K562 (cell line): ENCODE results near the gene RNF151. TPM values are rescaled to one million over a fixed set of nuclear protein-coding genes. Genes with fewer than 3 reads are reported as not detected.

Experiments used
- CUX1 ChIP-seq: fragments of 200-800 bp; sonication (Bioruptor generic); IDR thresholded peaks from 2 replicates; pipeline ENCODE4 v1.6.1; 2016; ENCODE audit warnings: missing genetic modification characterization, missing compliant biosample characterization
- FOXP4 ChIP-seq: sonication (generic); formaldehyde crosslinking; IDR thresholded peaks from 2 replicates; pipeline ENCODE4 v1.8.0; 2022; ENCODE audit warnings: mild to moderate bottlenecking, missing genetic modification reagents, borderline replicate concordance
- GABPB2 ChIP-seq: fragments of 250-450 bp; sonication (Bioruptor Pico); conservative IDR thresholded peaks from 2 replicates; pipeline ENCODE4 v1.5.1; 2021; ENCODE audit warnings: mild to moderate bottlenecking
- HCFC1 ChIP-seq: IDR thresholded peaks from 2 replicates; pipeline ENCODE4 v1.6.1; 2012; ENCODE audit warnings: low read depth, low read length, improper control_type of control experiment
- IRF1 ChIP-seq: sonication (generic); formaldehyde crosslinking; IDR thresholded peaks from 2 replicates; pipeline ENCODE4 v1.8.0; 2022; ENCODE audit warnings: missing genetic modification reagents, mild to moderate bottlenecking, borderline replicate concordance
- MLLT1 ChIP-seq, 2 experiments: fragments of 450-650 bp; IDR thresholded peaks; 2 replicates each; pipeline ENCODE4 v1.6.1; 2016
- POLR2AphosphoS5 ChIP-seq: IDR thresholded peaks from 2 replicates; pipeline ENCODE4 v1.6.1; 2011; ENCODE audit warnings: mild to moderate bottlenecking, low read depth, low read length, moderate library complexity; ENCODE audit not compliant: control insufficient read depth, insufficient read depth
- SAFB ChIP-seq: fragments of 200-400 bp; formaldehyde crosslinking; IDR thresholded peaks from 2 replicates; pipeline ENCODE4 v1.6.1; 2017; ENCODE audit warnings: low read depth, low read length, borderline replicate concordance
- SREBF1 ChIP-seq: fragments of 150-350 bp; IDR thresholded peaks from 2 replicates; pipeline ENCODE4 v1.6.1; 2014; ENCODE audit warnings: antibody characterized with exemption, low read depth, low read length, borderline replicate concordance
- SRSF7 ChIP-seq: fragments of 200-400 bp; formaldehyde crosslinking; optimal IDR thresholded peaks from 2 replicates; pipeline ENCODE3; 2017; ENCODE audit warnings: mild to moderate bottlenecking, low read depth, low read length
- XRCC5 ChIP-seq: fragments of 200-400 bp; formaldehyde crosslinking; IDR thresholded peaks from 2 replicates; pipeline ENCODE4 v1.6.1; 2017; ENCODE audit warnings: low read depth, mild to moderate bottlenecking, low read length
- ZBTB17 ChIP-seq: fragments of 450-650 bp; formaldehyde crosslinking; IDR thresholded peaks from 2 replicates; pipeline ENCODE4 v1.4.0; 2020; ENCODE audit warnings: mild to moderate bottlenecking
- ZNF277 ChIP-seq: fragments of 250-450 bp; sonication (Bioruptor Pico); IDR thresholded peaks from 2 replicates; pipeline ENCODE4 v1.8.0; 2022; ENCODE audit warnings: inconsistent platforms, mild to moderate bottlenecking, moderate library complexity, borderline replicate concordance
- ZNF551 ChIP-seq: fragments of 250-450 bp; sonication (Bioruptor Pico); IDR thresholded peaks from 2 replicates; pipeline ENCODE4 v1.5.0; 2021; ENCODE audit warnings: mild to moderate bottlenecking, moderate library complexity
- polyA plus RNA-seq, 8 experiments: library from polyadenylated mRNA; depleted of rRNA in 4 of 8; stranded (reverse) in 5 of 8; unstranded in 3 of 8; fragments of >200 nt; fragmentation: Nextera tagmentation in 2 of 8; fragmentation: Illumina TruSeq in 1 of 8; extraction: Ambion mirVana in 2 of 8; extraction: Trizol in 1 of 8; gene quantifications; 2 replicates each; pipeline versions ENCODE4 v1.2.1 to v1.2.3, GENCODE V29; 2011 to 2014; ENCODE audit warnings: inconsistent platforms in 1 of 8, missing spikeins in 1 of 8
- total RNA-seq, 7 experiments: library from RNA; depleted of rRNA in 6 of 7; stranded (reverse); fragments of >200 nt in 6 of 7; fragmentation: Illumina TruSeq in 2 of 7; extraction: Trizol in 2 of 7; gene quantifications; 2 replicates each; pipeline versions ENCODE4 v1.2.1 to v1.2.3, GENCODE V29; 2011 to 2021; ENCODE audit warnings: low replicate concordance in 1 of 7

RNF151 gene
- total and polyA plus RNA-seq, 9 of the 15 experiments (the other 6 are each of a cell fraction or from before 2014, with no cell fraction given) = not detected

- TF ChIP-seq MLLT1 (IDR thresholded peaks at IDR 0.05) = peak in 1 of 2 experiments; percentile 38; a peak in 1 of 4 replicates
- TF ChIP-seq CUX1 (CRISPR knock-in tag) = no peak
- no peak for TF ChIP-seq ZNF551
- TF ChIP-seq IRF1 (CRISPR knock-in tag) = no peak
- TF ChIP-seq ZNF277 (CRISPR knock-in tag) = no peak
- peak; percentile 85 for TF ChIP-seq SAFB
- no peak for TF ChIP-seq SRSF7
- peak; percentile 82 for TF ChIP-seq HCFC1
- TF ChIP-seq GABPB2 (CRISPR knock-in tag) = no peak
- no peak; the same call in 1 of the 2 replicates for TF ChIP-seq FOXP4 (CRISPR knock-in tag)
- peak; percentile 10 for TF ChIP-seq ZBTB17 (CRISPR knock-in tag)
- peak; percentile 98 for TF ChIP-seq POLR2AphosphoS5
- no peak for TF ChIP-seq SREBF1
- peak; percentile 52 for TF ChIP-seq XRCC5
Observed at GRCh38 chr16:1964506-1965395, 1.9 kb upstream of the RNF151 start, which contains the start of gene RPS2 (continued).
